HCT116 (cell line): ENCODE data around the gene CACNA1S. TPM values are rescaled to one million over a fixed set of nuclear protein-coding genes. Genes with fewer than 3 reads are reported as not detected.

Experiments used
- ATAC-seq: fragments of 200-7000 bp; cut with Tn5 transposase; 2 replicates; pipeline ENCODE4 v1.9.1; 2020; ENCODE audit warnings: mild to moderate bottlenecking, moderate library complexity
- BruUV-seq: library from RNA; stranded (reverse); fragments of 400-500 nt; replicated peaks from 2 replicates; lab custom pipeline; 2021; lab: Mats Ljungman, UMichigan
- CTCF ChIA-PET: fragments of 300-600 bp; sonication (Branson Sonifier 250); formaldehyde crosslinking; loops from one replicate; lab custom pipeline; 2021; ENCODE audit warnings: antibody characterized with exemption; lab: Charles Lee
- POLR2A ChIA-PET: fragments of 300-600, 350-600 bp; sonication (Branson Sonifier 250); formaldehyde crosslinking; loops from one replicate; lab custom pipeline; 2021; ENCODE audit warnings: antibody characterized with exemption; lab: Charles Lee
- RAD21 ChIA-PET, 2 experiments: fragments of 300-600 bp; sonication (Branson Sonifier 250); formaldehyde crosslinking; loops; one replicate each; lab custom pipeline; 2023; ENCODE audit warnings: low total read pairs in 2 of 2; ENCODE audit not compliant: uncharacterized antibody in 2 of 2, unreplicated experiment in 2 of 2, low non-redundant PET in 1 of 2; lab: Charles Lee
- DNase-seq: peaks from one replicate; pipeline ENCODE4 v3.0.0-alpha.2; 2010; ENCODE audit warnings: low read depth, low spot score
- H2AFZ ChIP-seq: fragments of 200-600 bp; shearing (Covaris generic), sonication (generic); 2 replicates; pipeline ENCODE4 v1.6.1; 2017; ENCODE audit warnings: low read depth, mixed run types, mixed read lengths, antibody characterized with exemption, low read length; ENCODE audit not compliant: poor library complexity, severe bottlenecking
- H3K27ac ChIP-seq: 2 replicates; pipeline ENCODE4 v1.5.1; 2012; ENCODE audit warnings: low read depth, low read length
- H3K27me3 ChIP-seq: fragments of 200-600 bp; sonication (generic); 2 replicates; pipeline ENCODE4 v1.6.1; 2016; ENCODE audit warnings: mixed run types, low read length, mixed read lengths; ENCODE audit not compliant: insufficient read depth
- H3K36me3 ChIP-seq, 2 experiments: fragments of 200-500 bp in 1 of 2; fragments of 200-600 bp in 1 of 2; sonication (Bioruptor generic) in 1 of 2; sonication (generic) in 1 of 2; 2 replicates each; pipeline versions ENCODE4 v1.5.1 to v1.6.1; 2014 to 2016; ENCODE audit warnings: low read length in 2 of 2, inconsistent platforms in 1 of 2, mixed read lengths in 1 of 2, mixed run types in 1 of 2; ENCODE audit not compliant: insufficient read depth in 2 of 2, control insufficient read depth in 1 of 2
- H3K4me1 ChIP-seq, 2 experiments: fragments of 200-600 bp in 1 of 2; sonication (generic) in 1 of 2; 2 replicates each; pipeline versions ENCODE4 v1.5.1 to v1.6.1; 2012 to 2017; ENCODE audit warnings: low read length in 2 of 2, inconsistent platforms in 1 of 2, mild to moderate bottlenecking in 1 of 2, mixed read lengths in 1 of 2, mixed run types in 1 of 2, moderate library complexity in 1 of 2; ENCODE audit not compliant: insufficient read depth in 2 of 2, control insufficient read depth in 1 of 2
- H3K4me2 ChIP-seq: fragments of 200-600 bp; sonication (generic); 2 replicates; pipeline ENCODE4 v1.6.1; 2017; ENCODE audit warnings: mixed run types, low read length, mixed read lengths
- H3K4me3 ChIP-seq, 2 experiments: fragments of 200-600 bp in 1 of 2; sonication (generic) in 1 of 2; replicated peaks in 1 of 2; 2 replicates each; pipeline ENCODE4 v1.5.1; 2011 to 2016; ENCODE audit warnings: low read length in 2 of 2, control low read depth in 1 of 2, low read depth in 1 of 2, mild to moderate bottlenecking in 1 of 2, mixed read lengths in 1 of 2, mixed run types in 1 of 2
- H3K79me2 ChIP-seq: fragments of 200-600 bp; sonication (generic); 2 replicates; pipeline ENCODE4 v1.6.1; 2017; ENCODE audit warnings: mild to moderate bottlenecking, mixed run types, low read length, moderate library complexity, mixed read lengths; ENCODE audit not compliant: insufficient read depth
- H3K9ac ChIP-seq: fragments of 200-600 bp; sonication (generic); 2 replicates; pipeline ENCODE4 v1.6.1; 2016; ENCODE audit warnings: low read length, mixed read lengths
- H3K9me2 ChIP-seq: fragments of 200-600 bp; sonication (generic), shearing (Covaris generic); 2 replicates; pipeline ENCODE4 v1.6.1; 2017; ENCODE audit warnings: mixed run types, mild to moderate bottlenecking, moderate library complexity; ENCODE audit not compliant: insufficient read depth
- H3K9me3 ChIP-seq, 2 experiments: fragments of 200-500 bp in 1 of 2; fragments of 200-600 bp in 1 of 2; sonication (Bioruptor generic) in 1 of 2; sonication (generic) in 1 of 2; 2 replicates each; pipeline ENCODE4 v1.6.1; 2014 to 2017; ENCODE audit warnings: low read length in 2 of 2, mixed read lengths in 2 of 2, inconsistent platforms in 1 of 2, low read depth in 1 of 2, mild to moderate bottlenecking in 1 of 2, mixed run types in 1 of 2, moderate library complexity in 1 of 2; ENCODE audit not compliant: control insufficient read depth in 1 of 2, insufficient read depth in 1 of 2
- H4K20me1 ChIP-seq: fragments of 200-600 bp; sonication (generic), shearing (Covaris generic); 2 replicates; pipeline ENCODE4 v1.6.1; 2017; ENCODE audit warnings: mixed run types, mild to moderate bottlenecking, moderate library complexity; ENCODE audit not compliant: insufficient read depth
- EGR1 ChIP-seq: IDR thresholded peaks from 2 replicates; pipeline ENCODE4 v1.6.1; 2012; ENCODE audit warnings: low read depth
- ELF1 ChIP-seq: IDR thresholded peaks from 2 replicates; pipeline ENCODE4 v1.6.1; 2012; ENCODE audit warnings: low read depth, borderline replicate concordance
- EZH2 ChIP-seq: fragments of 200-600 bp; sonication (generic); IDR thresholded peaks from 2 replicates; pipeline ENCODE4 v1.6.1; 2017; ENCODE audit warnings: antibody characterized with exemption, mixed run types
- EZH2phosphoT487 ChIP-seq: fragments of 200-600 bp; IDR thresholded peaks from 2 replicates; pipeline ENCODE4 v1.6.1; 2018; ENCODE audit warnings: antibody characterized with exemption, borderline replicate concordance
- FOSL1 ChIP-seq: IDR thresholded peaks from 2 replicates; pipeline ENCODE4 v1.6.1; 2012; ENCODE audit warnings: low read depth
- JUND ChIP-seq: IDR thresholded peaks from 2 replicates; pipeline ENCODE4 v1.6.1; 2012
- SIN3A ChIP-seq: IDR thresholded peaks from 2 replicates; pipeline ENCODE4 v1.6.1; 2012; ENCODE audit warnings: low read depth
- SP1 ChIP-seq: IDR thresholded peaks from 2 replicates; pipeline ENCODE4 v1.6.1; 2012; ENCODE audit warnings: low read depth
- SRF ChIP-seq: IDR thresholded peaks from 2 replicates; pipeline ENCODE4 v1.6.1; 2012; ENCODE audit warnings: low read depth
- YY1 ChIP-seq: IDR thresholded peaks from 2 replicates; pipeline ENCODE4 v1.6.1; 2011; ENCODE audit warnings: low read length, low read depth, moderate library complexity, mild to moderate bottlenecking; ENCODE audit not compliant: insufficient replicate concordance; ENCODE audit errors: extremely low read depth
- intact Hi-C: fragments of 100-400 bp; cut with micrococcal nuclease; formaldehyde crosslinking; loops from 2 replicates; pipeline ENCODE4 v1.10.0; 2022
- total RNA-seq: library from RNA; stranded (reverse); gene quantifications from one replicate; pipeline ENCODE4 v1.2.1, GENCODE V29; 2021; ENCODE audit not compliant: unreplicated experiment
- TF ChIP-seq, protein P1 (sequence below): IDR thresholded peaks from 2 replicates; pipeline ENCODE4 v1.6.1; 2012
- TF ChIP-seq, protein P2 (sequence below): IDR thresholded peaks from 2 replicates; pipeline ENCODE4 v1.6.1; 2012; ENCODE audit warnings: low read depth

CACNA1S gene
- total RNA-seq, 1 experiment from 2014 or later: not detected

DNA sequence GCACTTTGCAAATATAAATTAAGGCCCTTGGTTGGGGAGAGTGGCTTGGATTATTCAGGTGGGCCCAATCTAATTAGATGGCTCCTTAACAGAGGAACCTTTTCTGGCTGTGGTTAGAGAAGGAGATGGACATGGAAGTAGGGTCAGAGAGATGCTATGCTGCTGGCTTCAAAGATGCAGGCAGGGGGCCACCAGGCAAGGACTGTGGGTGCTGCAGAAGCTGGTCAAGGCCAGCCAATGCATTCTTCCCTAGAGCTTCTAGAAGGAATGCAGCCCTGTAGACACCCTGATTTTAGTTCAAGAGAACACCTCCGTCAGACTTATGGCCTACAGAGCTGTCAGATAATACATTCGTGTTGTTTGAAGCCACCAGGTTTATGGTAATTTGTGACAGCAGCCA, 45.7 kb upstream of the CACNA1S start:
- no peak for DNase-seq
- POLR2A ChIA-PET: no interaction called here

More for the DNA sequence above, 45.7 kb upstream of the CACNA1S start:
- H3K4me3 ChIP-seq: no peak overlapping the region
- intact Hi-C loops: no loop called here
- CTCF ChIA-PET: no interaction called here
- ATAC-seq: no peak
- no peaks in the 10 kb centered on the region for H3K9me2 ChIP-seq
- H4K20me1 ChIP-seq: no peaks in the 10 kb centered on the region
- H2AFZ ChIP-seq: no peak overlapping the region
- RAD21 ChIA-PET: no interaction called here
- no TSS peak for BruUV-seq
- no peak overlapping the region for H3K9ac ChIP-seq
- H3K36me3 ChIP-seq: no peaks in the 10 kb centered on the region
- TF ChIP-seq EZH2 (no peak), EZH2phosphoT487 (no peak), FOSL1 (no peak), SP1 (no peak), EGR1 (no peak), YY1 (no peak), JUND (no peak), SRF (no peak), SIN3A (no peak), ELF1 (no peak)
- TF ChIP-seq, protein P1, sequence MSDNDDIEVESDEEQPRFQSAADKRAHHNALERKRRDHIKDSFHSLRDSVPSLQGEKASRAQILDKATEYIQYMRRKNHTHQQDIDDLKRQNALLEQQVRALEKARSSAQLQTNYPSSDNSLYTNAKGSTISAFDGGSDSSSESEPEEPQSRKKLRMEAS: no peak
- TF ChIP-seq, protein P2, sequence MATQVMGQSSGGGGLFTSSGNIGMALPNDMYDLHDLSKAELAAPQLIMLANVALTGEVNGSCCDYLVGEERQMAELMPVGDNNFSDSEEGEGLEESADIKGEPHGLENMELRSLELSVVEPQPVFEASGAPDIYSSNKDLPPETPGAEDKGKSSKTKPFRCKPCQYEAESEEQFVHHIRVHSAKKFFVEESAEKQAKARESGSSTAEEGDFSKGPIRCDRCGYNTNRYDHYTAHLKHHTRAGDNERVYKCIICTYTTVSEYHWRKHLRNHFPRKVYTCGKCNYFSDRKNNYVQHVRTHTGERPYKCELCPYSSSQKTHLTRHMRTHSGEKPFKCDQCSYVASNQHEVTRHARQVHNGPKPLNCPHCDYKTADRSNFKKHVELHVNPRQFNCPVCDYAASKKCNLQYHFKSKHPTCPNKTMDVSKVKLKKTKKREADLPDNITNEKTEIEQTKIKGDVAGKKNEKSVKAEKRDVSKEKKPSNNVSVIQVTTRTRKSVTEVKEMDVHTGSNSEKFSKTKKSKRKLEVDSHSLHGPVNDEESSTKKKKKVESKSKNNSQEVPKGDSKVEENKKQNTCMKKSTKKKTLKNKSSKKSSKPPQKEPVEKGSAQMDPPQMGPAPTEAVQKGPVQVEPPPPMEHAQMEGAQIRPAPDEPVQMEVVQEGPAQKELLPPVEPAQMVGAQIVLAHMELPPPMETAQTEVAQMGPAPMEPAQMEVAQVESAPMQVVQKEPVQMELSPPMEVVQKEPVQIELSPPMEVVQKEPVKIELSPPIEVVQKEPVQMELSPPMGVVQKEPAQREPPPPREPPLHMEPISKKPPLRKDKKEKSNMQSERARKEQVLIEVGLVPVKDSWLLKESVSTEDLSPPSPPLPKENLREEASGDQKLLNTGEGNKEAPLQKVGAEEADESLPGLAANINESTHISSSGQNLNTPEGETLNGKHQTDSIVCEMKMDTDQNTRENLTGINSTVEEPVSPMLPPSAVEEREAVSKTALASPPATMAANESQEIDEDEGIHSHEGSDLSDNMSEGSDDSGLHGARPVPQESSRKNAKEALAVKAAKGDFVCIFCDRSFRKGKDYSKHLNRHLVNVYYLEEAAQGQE: no peak
- H3K9me3 ChIP-seq: no peaks in the 10 kb centered on the region
- peaks cover 3 to 14% of the 10 kb centered on the region in 2 experiments; a peak in 3 of 4 replicates for H3K4me1 ChIP-seq
- H3K4me2 ChIP-seq: no peak overlapping the region
- H3K79me2 ChIP-seq: peaks cover 7% of the 10 kb centered on the region; the same call in 1 of the 2 replicates
- H3K27ac ChIP-seq: no peak overlapping the region
- no peaks in the 10 kb centered on the region for H3K27me3 ChIP-seq
